Measurements from ENCODE around the gene RBM10. TPM values are rescaled to one million over a fixed set of nuclear protein-coding genes. Genes with fewer than 3 reads are reported as not detected.

Gene RBM10
- total RNA-seq, 1 donor from 2014 or later, result 35.9 TPM

DNA sequence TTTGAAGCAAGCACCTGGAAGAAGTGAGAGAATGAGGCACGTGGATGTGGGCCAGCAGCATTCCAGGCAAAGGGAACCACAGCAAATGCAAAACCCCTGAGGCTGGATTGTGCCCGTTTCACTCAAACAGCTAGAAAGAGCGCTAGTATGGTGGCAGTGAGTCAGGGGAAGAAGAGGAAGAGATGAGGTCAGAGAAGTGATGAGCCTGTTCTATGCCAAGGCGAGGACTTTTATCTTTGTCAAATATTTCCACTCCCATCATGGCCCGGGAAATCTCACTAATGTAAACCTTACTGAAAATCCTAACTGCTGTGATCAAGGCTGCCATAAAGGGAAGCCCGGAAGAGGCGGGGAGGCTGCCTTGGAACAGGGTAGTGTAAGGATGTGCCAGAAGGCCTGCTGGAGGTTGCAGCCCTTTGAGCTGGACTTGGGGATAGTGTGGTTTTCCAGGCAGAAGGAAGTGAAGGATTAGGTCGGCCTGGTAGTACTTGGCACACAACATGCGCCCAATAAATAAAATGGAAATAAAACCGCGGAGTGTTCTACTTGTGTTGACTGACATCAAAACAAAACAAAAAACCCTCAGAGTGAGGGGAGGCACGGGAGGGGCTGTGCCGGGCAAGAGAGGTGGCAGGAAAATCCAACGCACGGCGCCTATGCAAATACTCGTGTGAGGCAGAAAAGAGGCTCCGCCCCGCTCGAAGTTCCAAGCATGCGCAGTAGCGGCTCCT lies 72.3 kb downstream of the RBM10 start:
- Mint-ChIP-seq H3K36me3 (ENCODE audit: low read depth, unreplicated experiment) (peaks cover 16% of the 10 kb centered on the region), H3K27ac (ENCODE audit: unreplicated experiment) (peak overlapping the region; percentile 91), H3K4me3 (ENCODE audit: unreplicated experiment) (peak overlapping the region; percentile 90), H3K9me3 (ENCODE audit: unreplicated experiment) (peaks cover 3% of the 10 kb centered on the region), H3K4me1 (ENCODE audit: low read depth, unreplicated experiment) (peaks cover 29% of the 10 kb centered on the region), H3K27me3 (ENCODE audit: low read depth, unreplicated experiment) (no peaks in the 10 kb centered on the region)
- Histone ChIP-seq H3K79me2 (ENCODE audit: insufficient read depth, low read length) (peaks cover 41% of the 10 kb centered on the region), H2AFZ (ENCODE audit: low read depth, low read length) (no peak overlapping the region), H4K20me1 (ENCODE audit: insufficient read depth, low read length) (peaks cover 60% of the 10 kb centered on the region), H3K36me3 (ENCODE audit: insufficient read depth, low read length) (peaks cover 13% of the 10 kb centered on the region), H3K27me3 (ENCODE audit: insufficient read depth, low read length) (no peaks in the 10 kb centered on the region), H3K4me2 (ENCODE audit: low read length) (peak overlapping the region; percentile 81), H3K4me3 (ENCODE audit: insufficient read depth, low read depth, low read length) (no peak overlapping the region), H3K9ac (ENCODE audit: low read length) (peak overlapping the region; percentile 79), H3K4me1 (ENCODE audit: insufficient read depth, low read length) (peaks cover 22% of the 10 kb centered on the region), H3K27ac (ENCODE audit: low read depth, low read length) (peak overlapping the region; percentile 89), H3K9me3 (ENCODE audit: insufficient read depth, low read depth, low read length) (no peaks in the 10 kb centered on the region)
- FAIRE-seq, result peak; percentile 55
- no peak for TF ChIP-seq EZH2 (IDR thresholded peaks at IDR 0.05; ENCODE audit: insufficient read depth, low read length)
- no peak for TF ChIP-seq CTCF (IDR thresholded peaks at IDR 0.05; ENCODE audit: insufficient read depth, low read depth, low read length)
- peak; percentile 59 for DNase-seq (ENCODE audit: low read depth)

DNA sequence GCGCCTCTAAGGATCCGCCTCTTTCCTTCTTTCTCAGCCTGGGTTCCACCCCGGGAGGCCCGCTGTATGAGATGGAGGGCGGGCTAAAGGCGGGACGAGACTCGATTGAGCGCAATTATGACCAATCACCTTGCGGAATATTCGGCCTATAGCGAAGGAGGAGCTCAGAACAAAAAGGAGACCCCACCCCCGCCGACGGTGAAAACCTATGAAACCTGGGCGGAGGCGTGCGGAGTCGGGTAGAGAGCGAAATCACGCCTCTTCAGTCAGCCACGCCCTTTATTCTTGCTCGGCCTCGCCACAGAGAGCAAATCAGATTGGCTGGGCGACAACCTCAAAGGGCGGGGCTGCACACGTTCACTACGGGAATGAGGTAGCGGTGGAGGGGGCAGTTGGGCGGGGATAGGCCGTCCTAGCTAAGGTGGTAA lies 72.8 kb downstream of the RBM10 start:
- H3K36me3 ChIP-seq (ENCODE audit: insufficient read depth, low read length), result peaks cover 11% of the 10 kb centered on the region
- peaks cover 61% of the 10 kb centered on the region for H4K20me1 ChIP-seq (ENCODE audit: insufficient read depth, low read length)
- Mint-ChIP-seq H3K4me3 (ENCODE audit: unreplicated experiment) (peak overlapping the region; percentile 90), H3K4me1 (ENCODE audit: low read depth, unreplicated experiment) (peaks cover 29% of the 10 kb centered on the region), H3K27me3 (ENCODE audit: low read depth, unreplicated experiment) (no peaks in the 10 kb centered on the region), H3K36me3 (ENCODE audit: low read depth, unreplicated experiment) (peaks cover 16% of the 10 kb centered on the region), H3K9me3 (ENCODE audit: unreplicated experiment) (peaks cover 3% of the 10 kb centered on the region), H3K27ac (ENCODE audit: unreplicated experiment) (peak overlapping the region; percentile 96)
- H3K9me3 ChIP-seq (ENCODE audit: insufficient read depth, low read depth, low read length), result no peaks in the 10 kb centered on the region
- TF ChIP-seq EZH2 (IDR thresholded peaks at IDR 0.05; ENCODE audit: insufficient read depth, low read length) (no peak), CTCF (IDR thresholded peaks at IDR 0.05; ENCODE audit: insufficient read depth, low read depth, low read length) (no peak)
- DNase-seq (ENCODE audit: low read depth) (peak; percentile 97), FAIRE-seq (peak; percentile 89)
- H2AFZ ChIP-seq (ENCODE audit: low read depth, low read length), result peak overlapping the region; percentile 78
- peak overlapping the region; percentile 99 for H3K9ac ChIP-seq (ENCODE audit: low read length)
- peak overlapping the region; percentile 75 for H3K4me3 ChIP-seq (ENCODE audit: insufficient read depth, low read depth, low read length)
- H3K27ac ChIP-seq (ENCODE audit: low read depth, low read length), result peak overlapping the region; percentile 99
- no peaks in the 10 kb centered on the region for H3K27me3 ChIP-seq (ENCODE audit: insufficient read depth, low read length)
- H3K79me2 ChIP-seq (ENCODE audit: insufficient read depth, low read length), result peaks cover 42% of the 10 kb centered on the region
- H3K4me1 ChIP-seq (ENCODE audit: insufficient read depth, low read length), result peaks cover 22% of the 10 kb centered on the region
- H3K4me2 ChIP-seq (ENCODE audit: low read length), result peak overlapping the region; percentile 90

All from astrocyte (in vitro differentiated cells and primary cell).